ENCODE data around the gene MCEE.

DNA sequence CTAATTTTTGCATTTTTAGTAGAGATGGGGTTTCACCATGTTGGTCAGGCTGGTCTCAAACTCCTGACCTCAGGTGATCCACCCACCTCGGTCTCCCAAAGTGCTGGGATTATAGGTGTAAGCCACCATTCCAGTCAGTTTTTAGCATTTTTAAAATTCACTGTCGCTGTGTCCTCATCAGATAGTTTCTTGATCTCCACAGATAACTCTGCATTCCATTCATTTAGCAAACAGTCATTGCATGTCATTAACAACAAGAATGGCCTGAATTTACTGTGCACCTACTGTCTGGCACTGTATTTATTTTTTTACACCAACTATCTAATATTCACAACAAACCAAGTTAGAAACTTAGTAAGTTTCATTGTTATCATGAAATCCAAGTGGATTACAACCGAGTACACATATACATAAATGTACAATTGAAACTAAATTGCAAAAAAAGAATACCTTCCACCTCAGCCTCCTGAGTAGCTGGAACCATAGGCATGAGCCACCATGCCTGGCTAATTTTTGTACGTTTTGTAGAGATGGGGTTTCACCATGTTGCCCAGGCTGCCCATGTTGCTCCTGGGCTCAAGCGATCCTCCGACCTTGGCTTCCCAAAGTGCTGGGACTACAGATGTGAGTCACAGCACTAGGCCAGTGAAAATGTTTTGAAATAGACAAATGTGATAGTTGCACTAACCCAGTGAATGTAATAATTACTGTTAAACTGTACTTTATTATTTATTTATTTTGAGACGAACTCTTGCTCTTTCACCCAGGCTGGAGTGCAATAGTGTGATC lies 4.3 kb downstream of the MCEE start:
- TF ChIP-seq, protein P1, sequence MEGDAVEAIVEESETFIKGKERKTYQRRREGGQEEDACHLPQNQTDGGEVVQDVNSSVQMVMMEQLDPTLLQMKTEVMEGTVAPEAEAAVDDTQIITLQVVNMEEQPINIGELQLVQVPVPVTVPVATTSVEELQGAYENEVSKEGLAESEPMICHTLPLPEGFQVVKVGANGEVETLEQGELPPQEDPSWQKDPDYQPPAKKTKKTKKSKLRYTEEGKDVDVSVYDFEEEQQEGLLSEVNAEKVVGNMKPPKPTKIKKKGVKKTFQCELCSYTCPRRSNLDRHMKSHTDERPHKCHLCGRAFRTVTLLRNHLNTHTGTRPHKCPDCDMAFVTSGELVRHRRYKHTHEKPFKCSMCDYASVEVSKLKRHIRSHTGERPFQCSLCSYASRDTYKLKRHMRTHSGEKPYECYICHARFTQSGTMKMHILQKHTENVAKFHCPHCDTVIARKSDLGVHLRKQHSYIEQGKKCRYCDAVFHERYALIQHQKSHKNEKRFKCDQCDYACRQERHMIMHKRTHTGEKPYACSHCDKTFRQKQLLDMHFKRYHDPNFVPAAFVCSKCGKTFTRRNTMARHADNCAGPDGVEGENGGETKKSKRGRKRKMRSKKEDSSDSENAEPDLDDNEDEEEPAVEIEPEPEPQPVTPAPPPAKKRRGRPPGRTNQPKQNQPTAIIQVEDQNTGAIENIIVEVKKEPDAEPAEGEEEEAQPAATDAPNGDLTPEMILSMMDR (IDR thresholded peaks at IDR 0.05; ENCODE audit: poor library complexity, severe bottlenecking), result no peak
- TF ChIP-seq, protein P2, sequence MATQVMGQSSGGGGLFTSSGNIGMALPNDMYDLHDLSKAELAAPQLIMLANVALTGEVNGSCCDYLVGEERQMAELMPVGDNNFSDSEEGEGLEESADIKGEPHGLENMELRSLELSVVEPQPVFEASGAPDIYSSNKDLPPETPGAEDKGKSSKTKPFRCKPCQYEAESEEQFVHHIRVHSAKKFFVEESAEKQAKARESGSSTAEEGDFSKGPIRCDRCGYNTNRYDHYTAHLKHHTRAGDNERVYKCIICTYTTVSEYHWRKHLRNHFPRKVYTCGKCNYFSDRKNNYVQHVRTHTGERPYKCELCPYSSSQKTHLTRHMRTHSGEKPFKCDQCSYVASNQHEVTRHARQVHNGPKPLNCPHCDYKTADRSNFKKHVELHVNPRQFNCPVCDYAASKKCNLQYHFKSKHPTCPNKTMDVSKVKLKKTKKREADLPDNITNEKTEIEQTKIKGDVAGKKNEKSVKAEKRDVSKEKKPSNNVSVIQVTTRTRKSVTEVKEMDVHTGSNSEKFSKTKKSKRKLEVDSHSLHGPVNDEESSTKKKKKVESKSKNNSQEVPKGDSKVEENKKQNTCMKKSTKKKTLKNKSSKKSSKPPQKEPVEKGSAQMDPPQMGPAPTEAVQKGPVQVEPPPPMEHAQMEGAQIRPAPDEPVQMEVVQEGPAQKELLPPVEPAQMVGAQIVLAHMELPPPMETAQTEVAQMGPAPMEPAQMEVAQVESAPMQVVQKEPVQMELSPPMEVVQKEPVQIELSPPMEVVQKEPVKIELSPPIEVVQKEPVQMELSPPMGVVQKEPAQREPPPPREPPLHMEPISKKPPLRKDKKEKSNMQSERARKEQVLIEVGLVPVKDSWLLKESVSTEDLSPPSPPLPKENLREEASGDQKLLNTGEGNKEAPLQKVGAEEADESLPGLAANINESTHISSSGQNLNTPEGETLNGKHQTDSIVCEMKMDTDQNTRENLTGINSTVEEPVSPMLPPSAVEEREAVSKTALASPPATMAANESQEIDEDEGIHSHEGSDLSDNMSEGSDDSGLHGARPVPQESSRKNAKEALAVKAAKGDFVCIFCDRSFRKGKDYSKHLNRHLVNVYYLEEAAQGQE (IDR thresholded peaks at IDR 0.05; ENCODE audit: borderline replicate concordance), result no peak
- TF ChIP-seq EP300 (conservative IDR thresholded peaks at IDR 0.05; ENCODE audit: poor library complexity, severe bottlenecking), result no peak
- no peak for TF ChIP-seq SMC3 (conservative IDR thresholded peaks at IDR 0.05; ENCODE audit: poor library complexity)
- no peak for TF ChIP-seq POLR2AphosphoS5 (IDR thresholded peaks at IDR 0.05)
- TF ChIP-seq EZH2 (IDR thresholded peaks at IDR 0.05; ENCODE audit: borderline replicate concordance, insufficient read depth, low read length, poor library complexity, severe bottlenecking), result no peak

Data from neural cell (in vitro differentiated cells).